ENCODE data around the gene GTF2F1. TPM values are rescaled to one million over a fixed set of nuclear protein-coding genes. Genes with fewer than 3 reads are reported as not detected.

Gene GTF2F1
- total RNA-seq, 4 donors from 2014 or later: 44.7 to 62.8 (median 51.4) TPM

- no peak overlapping the region for H3K27ac ChIP-seq
- TF ChIP-seq CTCF (IDR thresholded peaks at IDR 0.05) (no peak), POLR2AphosphoS5 (IDR thresholded peaks at IDR 0.05) (no peak), POLR2A (IDR thresholded peaks at IDR 0.05) (no peak), EP300 (IDR thresholded peaks at IDR 0.05) (no peak)
- no peaks in the 10 kb centered on the region for H3K4me1 ChIP-seq
- H3K9me3 ChIP-seq: no peaks in the 10 kb centered on the region
- no peaks in the 10 kb centered on the region for H3K36me3 ChIP-seq
- no peak for ATAC-seq
- WGBS, 2 donors (ENCODE audit: low coverage in 1 of 2): 67 to 83% methylated on average over 1 of the region's 1 CpG
- peaks cover 4% of the 10 kb centered on the region for H3K27me3 ChIP-seq
- H3K4me3 ChIP-seq: no peak overlapping the region
These were observed 49.5 kb downstream of the GTF2F1 start for GRCh38 chr19:6343462-6343861.

GRCh38 chr19:6340493-6341201, 52.3 kb downstream of the GTF2F1 start:
- Histone ChIP-seq H3K4me3 (no peak overlapping the region), H3K27me3 (peaks cover 4% of the 10 kb centered on the region), H3K36me3 (no peaks in the 10 kb centered on the region), H3K4me1 (no peaks in the 10 kb centered on the region), H3K27ac (no peak overlapping the region), H3K9me3 (no peaks in the 10 kb centered on the region)
- ATAC-seq: no peak
- 44 to 47% methylated on average over 6 of the region's 14 CpGs for WGBS, 2 donors (ENCODE audit: low coverage in 1 of 2)
- TF ChIP-seq CTCF (IDR thresholded peaks at IDR 0.05) (no peak), EP300 (IDR thresholded peaks at IDR 0.05) (no peak), POLR2AphosphoS5 (IDR thresholded peaks at IDR 0.05) (no peak)

- H3K4me1 ChIP-seq: no peaks in the 10 kb centered on the region
- H3K36me3 ChIP-seq: no peaks in the 10 kb centered on the region
- ATAC-seq: no peak
- H3K4me3 ChIP-seq: no peak overlapping the region
- no peaks in the 10 kb centered on the region for H3K9me3 ChIP-seq
- 83 to 91% methylated on average over 4 to 6 of the region's 6 CpGs for WGBS, 2 donors (ENCODE audit: low coverage in 1 of 2)
- TF ChIP-seq CTCF (IDR thresholded peaks at IDR 0.05) (no peak), POLR2AphosphoS5 (IDR thresholded peaks at IDR 0.05) (no peak), POLR2A (IDR thresholded peaks at IDR 0.05) (no peak), EP300 (IDR thresholded peaks at IDR 0.05) (no peak)
- no peaks in the 10 kb centered on the region for H3K27me3 ChIP-seq
- no peak overlapping the region for H3K27ac ChIP-seq
These were observed 58.3 kb downstream of the GTF2F1 start for GRCh38 chr19:6334490-6335285.

- H3K27ac ChIP-seq: no peak within 1 kb of the TSS
- ATAC-seq: no peak
- H3K4me1 ChIP-seq: no peaks in the 10 kb centered on the region
- TF ChIP-seq EP300 (IDR thresholded peaks at IDR 0.05) (no peak), CTCF (IDR thresholded peaks at IDR 0.05) (no peak), POLR2A (IDR thresholded peaks at IDR 0.05) (no peak), POLR2AphosphoS5 (IDR thresholded peaks at IDR 0.05) (no peak)
- H3K36me3 ChIP-seq: no peaks in the 10 kb centered on the region
- H3K9me3 ChIP-seq: no peaks in the 10 kb centered on the region
- no peak within 1 kb of the TSS for H3K4me3 ChIP-seq
- 77 to 85% methylated on average over 5 of the region's 17 CpGs for WGBS, 2 donors (ENCODE audit: low coverage in 1 of 2)
- no peaks in the 10 kb centered on the region for H3K27me3 ChIP-seq
These were observed 59.5 kb downstream of the GTF2F1 start, which contains the start of gene ACER1 for GRCh38 chr19:6333439-6333838. Gene ACER1, minus strand, starts transcription at chr19:6333612. Its CDS starts 61 bp downstream, at chr19:6333551.

Small RNA genes lying within 50 kb of the gene (small RNA-seq; reads per million reads assigned to genes)
- gene MIR6790 (0 reads per million in 4 donors), gene MIR6885 (0 to 0.27 (median 0) reads per million in 4 donors)

Other genes with a start within 250 kb of the GTF2F1 start
- gene MLLT1, start 113.2 kb downstream of the GTF2F1 start, total RNA-seq: 10 to 100 TPM; 21.4 to 42.5 (median 23.8) TPM
- gene ACER1, start 59.6 kb downstream of the GTF2F1 start, total RNA-seq: not detected
- gene CLPP, start 31.6 kb downstream of the GTF2F1 start, total RNA-seq: 10 to 100 TPM; 40.2 to 86.1 (median 63.8) TPM
- gene ALKBH7, start 20.4 kb downstream of the GTF2F1 start, total RNA-seq: 10 to 100 TPM; 41.9 to 75.1 (median 45.7) TPM
- gene PSPN, start 17.2 kb downstream of the GTF2F1 start, total RNA-seq: 1 to 10 TPM in 3 of 4 donors, under 1 TPM in 1; 0.67 to 2.4 (median 1.4) TPM
- gene KHSRP, start 31.6 kb upstream of the GTF2F1 start, total RNA-seq: 100 to 1,000 TPM; 102 to 218 (median 126) TPM
- gene SLC25A41, start 40.6 kb upstream of the GTF2F1 start, total RNA-seq: 1 to 10 TPM in 1 of 4 donors, under 1 TPM in 1, not detected in 2; 0.27 to 1.3 TPM
- gene SLC25A23, start 66.6 kb upstream of the GTF2F1 start, total RNA-seq: 100 to 1,000 TPM; 111 to 328 (median 240) TPM
- 1 to 10 TPM in 2 of 4 donors, under 1 TPM in 1, not detected in 1; 0.85 to 6.2 (median 1.6) TPM for gene CRB3, start 71.1 kb upstream of the GTF2F1 start, total RNA-seq
- gene DENND1C, start 88.6 kb upstream of the GTF2F1 start, total RNA-seq: 1 to 10 TPM in 3 of 4 donors, under 1 TPM in 1; 0.57 to 6.1 (median 1.5) TPM
- 1 to 10 TPM; 1.2 to 3.2 (median 2.2) TPM for gene TUBB4A, start 109.1 kb upstream of the GTF2F1 start, total RNA-seq
- under 1 TPM in 2 of 4 donors, not detected in 2; 0.17 to 0.27 TPM for gene TNFSF9, start 137.9 kb upstream of the GTF2F1 start, total RNA-seq
- 1 to 10 TPM in 1 of 4 donors, not detected in 3; 2.2 TPM for gene CD70, start 198.0 kb upstream of the GTF2F1 start, total RNA-seq

Measured in gastroesophageal sphincter (tissue), 4 donors.